Endometrial microvascular endothelial cells (primary cell): ENCODE data around the gene TCEAL3. TPM values are rescaled to one million over a fixed set of nuclear protein-coding genes. Genes with fewer than 3 reads are reported as not detected.
"Not testable (repeated sequence)": the region's sequence is repeated elsewhere in the genome, so short reads cannot be mapped to it uniquely, and the experiment has no call there.

Source experiments
- in situ Hi-C: cut with HindIII; loops from 2 replicates; pipeline ENCODE4 v1.10.0; 2017; ENCODE audit warnings: low sequenced_read_pairs, low pct_unique_long_range_greater_than_20kb; ENCODE audit errors: inconsistent ontology term
- total RNA-seq: library from RNA; depleted of rRNA; stranded (reverse); fragments of >200 nt; gene quantifications from one replicate; pipeline ENCODE4 v1.2.3, GENCODE V29; 2015; ENCODE audit errors: inconsistent ontology term

The TCEAL3 gene
- total RNA-seq, 1 donor from 2014 or later: 13.9 TPM

DNA sequence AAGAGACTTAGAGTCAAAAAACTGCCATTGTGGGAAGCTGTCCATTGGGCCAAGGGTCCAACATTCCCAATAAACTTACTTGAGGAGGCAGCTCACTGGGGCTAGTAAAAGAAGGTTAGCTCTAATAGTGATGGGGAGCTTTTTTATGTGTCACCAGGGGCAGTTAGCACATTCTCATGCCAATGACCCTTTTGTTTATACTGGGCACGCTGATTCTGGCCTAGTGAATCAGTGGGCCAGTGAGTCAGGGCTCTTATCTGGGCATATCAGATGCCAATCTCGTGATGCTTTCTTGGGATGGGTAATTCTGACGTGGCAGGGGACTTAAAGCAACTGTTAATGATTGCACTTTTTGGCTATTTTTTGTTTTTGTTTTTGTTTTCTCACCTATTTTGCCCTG is 48.9 kb downstream of the TCEAL3 start:
- in situ Hi-C loops: no loop called here

- in situ Hi-C loops: not testable (repeated sequence)
Observed at GRCh38 chrX:103657066-103657465, 49.3 kb downstream of the TCEAL3 start.

DNA sequence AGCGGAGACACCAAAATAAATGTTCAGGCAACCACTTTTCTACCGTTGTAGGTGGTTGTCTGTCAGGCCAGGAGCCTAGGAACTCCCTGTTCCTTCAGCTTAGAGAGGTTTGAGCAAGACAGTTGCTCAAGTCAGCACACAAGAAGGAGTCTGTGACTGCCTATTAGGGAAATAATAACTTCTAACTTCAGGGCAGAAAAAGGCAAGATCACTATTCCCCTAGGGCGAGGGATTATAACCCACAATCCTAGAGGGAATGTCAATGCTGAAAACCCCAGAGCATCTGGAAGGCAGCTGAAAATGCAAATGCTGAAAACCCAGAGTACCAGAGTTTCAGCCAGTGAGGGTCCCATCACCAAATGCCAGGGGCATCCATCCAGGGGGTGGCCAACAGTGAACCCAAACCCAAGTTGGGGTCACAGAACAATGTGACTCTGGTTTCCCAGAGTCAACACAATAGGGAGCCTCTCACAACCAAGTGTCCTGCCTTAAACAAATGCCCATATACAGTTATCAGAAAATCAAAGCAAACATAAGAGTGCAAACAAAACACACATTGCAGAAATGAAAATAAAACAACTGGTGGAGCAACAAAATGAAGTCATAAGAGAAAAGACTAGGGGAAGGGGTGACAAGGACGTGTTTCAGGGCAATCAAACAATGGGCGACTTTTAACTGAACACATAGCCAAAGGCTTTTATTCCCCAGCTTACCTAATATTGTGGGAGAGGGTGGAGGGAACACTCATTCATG is 51.1 kb downstream of the TCEAL3 start:
- in situ Hi-C loops: no loop called here

DNA sequence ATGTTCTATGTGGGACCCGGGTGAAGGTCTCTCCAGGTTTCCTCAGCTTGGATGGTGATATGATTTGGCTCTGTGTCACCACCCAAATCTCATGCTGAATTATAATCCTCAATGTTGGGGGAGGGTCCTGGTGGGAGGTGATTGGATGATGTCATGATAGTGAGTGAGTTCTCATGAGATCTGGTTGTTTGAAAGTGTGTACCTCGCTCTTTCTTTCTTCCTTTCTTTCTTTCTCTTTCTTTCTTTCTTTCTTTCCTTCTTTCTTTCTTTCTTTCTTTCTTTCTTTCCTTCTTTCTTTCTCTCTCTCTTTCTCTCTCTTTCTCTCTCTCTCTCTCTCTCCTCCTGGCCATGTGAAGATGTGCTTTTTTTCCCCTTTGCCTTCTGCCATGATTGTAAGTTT is 51.7 kb downstream of the TCEAL3 start:
- in situ Hi-C loops: not testable (repeated sequence)

Other genes starting within 250 kb of the TCEAL3 start
- 219 TPM for gene BEX3, start 231.4 kb upstream of the TCEAL3 start, total RNA-seq
- gene RAB40A, start 88.5 kb upstream of the TCEAL3 start, total RNA-seq: not detected
- gene TCEAL4, start 22.4 kb upstream of the TCEAL3 start, total RNA-seq: 25.8 TPM
- gene TCEAL1, start 21.0 kb downstream of the TCEAL3 start, total RNA-seq: 36.1 TPM
- gene MORF4L2, start 78.7 kb downstream of the TCEAL3 start, total RNA-seq: 385 TPM
- not detected for gene TMEM31, start 102.9 kb downstream of the TCEAL3 start, total RNA-seq
- gene PLP1, start 168.9 kb downstream of the TCEAL3 start, total RNA-seq: not detected
- 0.46 TPM for gene RAB9B, start 224.3 kb downstream of the TCEAL3 start, total RNA-seq